Endothelial cell of umbilical vein (primary cell): ENCODE measurements around the gene DCP2. TPM values are rescaled to one million over a fixed set of nuclear protein-coding genes. Genes with fewer than 3 reads are reported as not detected.

Experiments
- BruUV-seq: library from RNA; stranded (reverse); fragments of 400-500 nt; replicated peaks from 2 replicates; lab custom pipeline; 2021; lab: Mats Ljungman, UMichigan
- CTCF ChIA-PET: fragments of 300-600, 350-600 bp; sonication (Branson Sonifier 250); formaldehyde crosslinking; loops from one replicate; lab custom pipeline; 2021; ENCODE audit warnings: antibody characterized with exemption, inconsistent platforms; lab: Charles Lee
- POLR2A ChIA-PET: fragments of 300-600, 350-600 bp; sonication (Branson Sonifier 250); formaldehyde crosslinking; loops from one replicate; lab custom pipeline; 2021; ENCODE audit warnings: antibody characterized with exemption, inconsistent platforms; lab: Charles Lee
- DNase-seq: peaks from one replicate; pipeline ENCODE4 v3.0.0-alpha.2; 2011; ENCODE audit warnings: low read depth, low spot score
- FAIRE-seq: peaks from 2 replicates; lab custom pipeline; 2011; peaks lifted over from hg19 to GRCh38; lab: Jason Lieb, UNC
- H2AFZ ChIP-seq: 2 replicates; pipeline ENCODE4 v1.6.0; 2012; ENCODE audit warnings: low read depth, low read length, control low read depth, inconsistent platforms
- H3K27ac ChIP-seq: 2 replicates; pipeline ENCODE4 v1.5.1; 2011; ENCODE audit warnings: low read depth, mild to moderate bottlenecking, control low read depth, low read length, moderate library complexity; ENCODE audit not compliant: insufficient read depth
- H3K27me3 ChIP-seq, 2 experiments: 2 replicates each; pipeline versions ENCODE4 v1.6.0 to v1.6.1; 2011; ENCODE audit warnings: low read length in 2 of 2, mixed read lengths in 1 of 2; ENCODE audit not compliant: control insufficient read depth in 2 of 2, insufficient read depth in 2 of 2
- H3K36me3 ChIP-seq, 2 experiments: 2 replicates in 1 of 2; 3 replicates in 1 of 2; pipeline ENCODE4 v1.5.1; 2011; ENCODE audit warnings: low read length in 2 of 2, mild to moderate bottlenecking in 1 of 2, moderate library complexity in 1 of 2; ENCODE audit not compliant: control insufficient read depth in 2 of 2, insufficient read depth in 2 of 2; ENCODE audit errors: extremely low read depth in 1 of 2
- H3K4me1 ChIP-seq: 3 replicates; pipeline ENCODE4 v1.5.1; 2011; ENCODE audit warnings: mild to moderate bottlenecking, low read length; ENCODE audit not compliant: control insufficient read depth, insufficient read depth; ENCODE audit errors: extremely low read depth
- H3K4me2 ChIP-seq: 2 replicates; pipeline ENCODE4 v1.6.1; 2011; ENCODE audit warnings: low read length, control low read depth, mixed read lengths; ENCODE audit not compliant: insufficient read depth
- H3K4me3 ChIP-seq, 3 experiments: fragments of 200-600 bp in 1 of 3; sonication (generic), shearing (Covaris generic) in 1 of 3; replicated peaks in 1 of 3; 2 replicates each; pipeline ENCODE4 v1.5.1; 2011 to 2016; ENCODE audit warnings: control low read depth in 3 of 3, low read length in 3 of 3, mild to moderate bottlenecking in 2 of 3, inconsistent platforms in 1 of 3, low read depth in 1 of 3, moderate library complexity in 1 of 3; ENCODE audit not compliant: insufficient read depth in 1 of 3
- H3K79me2 ChIP-seq: 2 replicates; pipeline ENCODE4 v1.6.0; 2012; ENCODE audit warnings: low read length, inconsistent platforms; ENCODE audit not compliant: control insufficient read depth, insufficient read depth
- H3K9ac ChIP-seq: replicated peaks from 2 replicates; pipeline ENCODE3; 2011; ENCODE audit warnings: low read length, control low read depth; ENCODE audit not compliant: insufficient read depth; ENCODE audit errors: extremely low read depth
- H3K9me1 ChIP-seq: replicated peaks from 3 replicates; pipeline ENCODE4 v1.6.0; 2011; ENCODE audit warnings: mild to moderate bottlenecking, low read length; ENCODE audit not compliant: control insufficient read depth, insufficient read depth; ENCODE audit errors: extremely low read depth
- H3K9me3 ChIP-seq: replicated peaks from 2 replicates; pipeline ENCODE4 v1.5.1; 2012; ENCODE audit warnings: low read length, inconsistent platforms; ENCODE audit not compliant: control insufficient read depth, insufficient read depth
- H4K20me1 ChIP-seq: replicated peaks from 2 replicates; pipeline ENCODE3; 2011; ENCODE audit warnings: mild to moderate bottlenecking, low read length; ENCODE audit not compliant: control insufficient read depth, insufficient read depth; ENCODE audit errors: extremely low read depth
- EZH2 ChIP-seq: IDR thresholded peaks from 2 replicates; pipeline ENCODE4 v1.6.1; 2012; ENCODE audit warnings: borderline replicate concordance, low read depth, mild to moderate bottlenecking, moderate library complexity, low read length, inconsistent platforms; ENCODE audit not compliant: severe bottlenecking
- FOS ChIP-seq: IDR thresholded peaks from 2 replicates; pipeline ENCODE4 v1.6.1; 2011; ENCODE audit warnings: mild to moderate bottlenecking, low read length, moderate library complexity, borderline replicate concordance; ENCODE audit not compliant: insufficient read depth
- GATA2 ChIP-seq: IDR thresholded peaks from 2 replicates; pipeline ENCODE4 v1.7.0; 2011; ENCODE audit warnings: low read depth, mild to moderate bottlenecking, moderate library complexity, mixed read lengths, low read length; ENCODE audit not compliant: insufficient read length, insufficient read depth
- MYC ChIP-seq: IDR thresholded peaks from one replicate; pipeline ENCODE4 v1.6.1; 2011; ENCODE audit warnings: mild to moderate bottlenecking, low read depth, low read length
- POLR2AphosphoS5 ChIP-seq: IDR thresholded peaks from 2 replicates; pipeline ENCODE4 v1.6.1; 2012; ENCODE audit warnings: low read depth, mild to moderate bottlenecking, control low read depth, low read length, moderate library complexity; ENCODE audit not compliant: insufficient read depth
- dilution Hi-C: fragments of 300-500 bp; cut with MboI; formaldehyde crosslinking; loops from one replicate; pipeline ENCODE4 v1.15.0; 2019; ENCODE audit warnings: low sequenced_read_pairs; ENCODE audit not compliant: extremely low pct_ligation_motif_present
- intact Hi-C: fragments of 100-400 bp; cut with micrococcal nuclease; formaldehyde crosslinking; loops from one replicate; pipeline ENCODE4 v1.10.0; 2022
- polyA plus RNA-seq, 4 experiments: library from polyadenylated mRNA; depleted of rRNA in 3 of 4; stranded (reverse) in 3 of 4; unstranded in 1 of 4; fragments of >200 nt; gene quantifications; 2 replicates each; pipeline versions ENCODE4 v1.2.1 to v1.2.3, GENCODE V29; 2011 to 2012; ENCODE audit warnings: missing spikeins in 1 of 4
- total RNA-seq: library from RNA; stranded (reverse); gene quantifications from 2 replicates; pipeline ENCODE4 v1.2.3, GENCODE V29; 2021
- TF ChIP-seq, protein P1 (sequence below): IDR thresholded peaks from 2 replicates; pipeline ENCODE4 v1.6.1; 2011; ENCODE audit not compliant: insufficient read depth, insufficient read length

The DCP2 gene
- total and polyA plus RNA-seq, 2 donors (not counting 3 experiments of a cell fraction or from before 2014, with no cell fraction given) = 11.3 to 60.0 TPM

- Histone ChIP-seq H3K4me2 (no peak overlapping the region), H3K27me3 (no peaks in the 10 kb centered on the region), H3K9ac (no peak overlapping the region), H3K79me2 (no peaks in the 10 kb centered on the region), H3K36me3 (no peaks in the 10 kb centered on the region), H3K27ac (no peak overlapping the region), H3K9me1 (no peaks in the 10 kb centered on the region), H4K20me1 (no peaks in the 10 kb centered on the region), H2AFZ (no peak overlapping the region), H3K9me3 (no peaks in the 10 kb centered on the region), H3K4me3 (no peak overlapping the region), H3K4me1 (peaks cover 2% of the 10 kb centered on the region)
- ChIA-PET CTCF (no interaction called here), POLR2A (no interaction called here)
- DNase-seq (no peak), FAIRE-seq (no peak)
- BruUV-seq = no TSS peak
- TF ChIP-seq, protein P1, sequence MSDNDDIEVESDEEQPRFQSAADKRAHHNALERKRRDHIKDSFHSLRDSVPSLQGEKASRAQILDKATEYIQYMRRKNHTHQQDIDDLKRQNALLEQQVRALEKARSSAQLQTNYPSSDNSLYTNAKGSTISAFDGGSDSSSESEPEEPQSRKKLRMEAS = no peak
- intact Hi-C loops (no loop called here), dilution Hi-C loops (no loop called here)
Measured at GRCh38 chr5:112934366-112934663, 42.3 kb upstream of the DCP2 start.

- dilution Hi-C loops (no loop called here), intact Hi-C loops (no loop called here)
- TF ChIP-seq, protein P1 = no peak
- TF ChIP-seq FOS = no peak
- no peak for TF ChIP-seq GATA2
- no peak for TF ChIP-seq EZH2
- no peak for TF ChIP-seq MYC
- no peak for TF ChIP-seq POLR2AphosphoS5
- Histone ChIP-seq H3K36me3 (no peaks in the 10 kb centered on the region), H2AFZ (no peak overlapping the region), H4K20me1 (no peaks in the 10 kb centered on the region), H3K9me3 (no peaks in the 10 kb centered on the region), H3K27ac (no peak overlapping the region), H3K9ac (no peak overlapping the region), H3K4me2 (no peak overlapping the region), H3K9me1 (no peaks in the 10 kb centered on the region), H3K79me2 (no peaks in the 10 kb centered on the region), H3K4me1 (peaks cover 2% of the 10 kb centered on the region), H3K27me3 (no peaks in the 10 kb centered on the region), H3K4me3 (no peak overlapping the region)
- no peak for FAIRE-seq
- POLR2A ChIA-PET = no interaction called here
- CTCF ChIA-PET = interaction anchor here (1.1 kb wide), 1 partner anchor 13 kb away, joined by 3 read pairs; no protein-coding TSS in a partner anchor
- BruUV-seq = no TSS peak
- DNase-seq = no peak
Measured at GRCh38 chr5:112935675-112936074, 40.9 kb upstream of the DCP2 start.
